ENCODE measurements around the gene AFF3. TPM values are rescaled to one million over a fixed set of nuclear protein-coding genes. Genes with fewer than 3 reads are reported as not detected.
"Not testable (repeated sequence)": the region's sequence is repeated elsewhere in the genome, so short reads cannot be mapped to it uniquely, and the experiment has no call there.

AFF3 gene
- total and polyA plus RNA-seq, 5 donors, result 4.0 to 22.0 (median 17.8) TPM

DNA sequence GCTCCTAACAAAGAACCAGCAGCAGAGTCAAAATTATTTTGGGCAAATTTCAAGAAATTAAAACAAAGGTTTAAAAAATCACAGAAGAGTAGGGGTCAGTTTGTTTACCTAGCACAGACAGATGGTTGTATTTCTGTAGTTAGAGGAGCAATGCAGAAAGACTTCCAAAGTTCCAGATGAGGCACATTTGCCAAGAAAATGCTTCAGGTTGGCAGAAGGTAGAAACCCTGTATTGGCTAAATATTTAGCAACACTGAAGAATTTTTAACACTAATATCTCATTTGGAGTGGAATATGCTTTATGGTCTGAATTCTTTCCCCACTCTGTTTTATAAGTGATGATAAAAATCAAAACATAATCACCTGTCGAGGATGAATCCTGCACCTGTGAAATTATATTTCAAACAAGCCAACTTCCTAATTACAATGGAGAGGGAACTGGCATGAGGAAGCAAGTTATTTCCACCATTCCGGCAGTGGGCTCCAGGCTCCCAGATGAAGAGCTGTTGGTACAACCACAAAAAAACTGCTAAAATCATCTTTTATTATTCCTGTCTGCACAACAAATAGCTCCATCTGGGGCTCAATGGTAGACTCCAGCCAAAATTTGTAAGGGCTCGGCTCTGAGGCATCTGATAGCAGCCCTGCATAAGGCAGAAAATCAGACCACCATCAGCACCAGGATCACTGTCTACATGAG lies 366.0 kb downstream of the AFF3 start:
- Histone ChIP-seq H3K27me3 (ENCODE audit: control insufficient read depth, insufficient read depth) (no peaks in the 10 kb centered on the region), H3K4me3 (ENCODE audit: low read length) (no peak overlapping the region), H3K4me1 (ENCODE audit: control insufficient read depth, insufficient read depth, low read length) (peaks cover 6% of the 10 kb centered on the region), H3K9me3 (ENCODE audit: control insufficient read depth, low read length) (no peaks in the 10 kb centered on the region), H3K27ac (ENCODE audit: low read length) (no peak overlapping the region)
- no peak for ATAC-seq
- intact Hi-C loops (cut with DNase I), result no loop called here
- WGBS, result 66% methylated on average over 3 of the region's 3 CpGs
- DNase-seq, result no peak

DNA sequence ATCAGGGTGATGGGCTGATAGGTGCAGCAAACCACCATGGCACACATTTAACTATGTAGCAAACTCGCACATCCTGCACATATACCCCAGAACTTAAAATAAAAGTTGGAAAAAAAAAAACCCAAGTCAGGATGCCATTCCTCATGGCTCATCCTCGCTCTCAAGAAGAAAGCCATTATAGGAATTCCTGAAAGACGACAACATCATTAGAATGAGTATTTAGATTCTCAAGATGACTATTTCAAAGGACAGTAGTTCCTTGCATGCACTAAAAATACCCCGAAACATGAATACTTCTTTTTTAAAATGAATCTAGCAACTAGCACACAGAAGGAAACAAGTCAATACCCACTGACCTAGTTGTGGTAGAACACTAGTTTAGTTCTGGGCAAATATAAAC lies 366.8 kb downstream of the AFF3 start:
- DNase-seq, result no peak
- Histone ChIP-seq H3K27me3 (ENCODE audit: control insufficient read depth, insufficient read depth) (no peaks in the 10 kb centered on the region), H3K4me3 (ENCODE audit: low read length) (no peak overlapping the region), H3K4me1 (ENCODE audit: control insufficient read depth, insufficient read depth, low read length) (peaks cover 6% of the 10 kb centered on the region), H3K27ac (ENCODE audit: low read length) (no peak overlapping the region), H3K9me3 (ENCODE audit: control insufficient read depth, low read length) (no peaks in the 10 kb centered on the region)
- WGBS, result 72% methylated on average over 4 of the region's 4 CpGs
- intact Hi-C loops (cut with DNase I), result no loop called here
- ATAC-seq, result no peak

DNA sequence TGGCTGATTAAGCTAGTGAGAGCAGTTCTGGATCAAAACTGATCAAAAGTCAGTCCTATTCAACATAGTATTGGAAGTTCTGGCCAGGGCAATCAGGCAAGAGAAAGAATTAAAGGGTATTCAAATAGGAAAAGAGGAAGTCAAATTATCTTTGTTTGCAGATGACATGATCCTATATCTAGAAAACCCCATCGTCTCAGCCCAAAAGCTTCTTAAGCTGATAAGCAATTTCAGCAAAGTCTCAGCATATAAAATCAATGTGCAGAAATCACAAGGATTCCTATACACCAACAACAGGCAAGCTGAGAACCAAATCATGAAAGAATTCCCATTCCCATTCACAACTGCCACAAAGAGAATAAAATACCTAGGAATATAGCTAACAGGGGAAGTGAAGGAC lies 368.7 kb downstream of the AFF3 start:
- DNase-seq; ATAC-seq; H3K9me3 ChIP-seq (ENCODE audit: control insufficient read depth, low read length); intact Hi-C loops (cut with DNase I); H3K4me1 ChIP-seq (ENCODE audit: control insufficient read depth, insufficient read depth, low read length); H3K27ac ChIP-seq (ENCODE audit: low read length); H3K4me3 ChIP-seq (ENCODE audit: low read length); H3K27me3 ChIP-seq (ENCODE audit: control insufficient read depth, insufficient read depth): not testable (repeated sequence)
- 49% methylated on average over 1 of the region's 1 CpG for WGBS

DNA sequence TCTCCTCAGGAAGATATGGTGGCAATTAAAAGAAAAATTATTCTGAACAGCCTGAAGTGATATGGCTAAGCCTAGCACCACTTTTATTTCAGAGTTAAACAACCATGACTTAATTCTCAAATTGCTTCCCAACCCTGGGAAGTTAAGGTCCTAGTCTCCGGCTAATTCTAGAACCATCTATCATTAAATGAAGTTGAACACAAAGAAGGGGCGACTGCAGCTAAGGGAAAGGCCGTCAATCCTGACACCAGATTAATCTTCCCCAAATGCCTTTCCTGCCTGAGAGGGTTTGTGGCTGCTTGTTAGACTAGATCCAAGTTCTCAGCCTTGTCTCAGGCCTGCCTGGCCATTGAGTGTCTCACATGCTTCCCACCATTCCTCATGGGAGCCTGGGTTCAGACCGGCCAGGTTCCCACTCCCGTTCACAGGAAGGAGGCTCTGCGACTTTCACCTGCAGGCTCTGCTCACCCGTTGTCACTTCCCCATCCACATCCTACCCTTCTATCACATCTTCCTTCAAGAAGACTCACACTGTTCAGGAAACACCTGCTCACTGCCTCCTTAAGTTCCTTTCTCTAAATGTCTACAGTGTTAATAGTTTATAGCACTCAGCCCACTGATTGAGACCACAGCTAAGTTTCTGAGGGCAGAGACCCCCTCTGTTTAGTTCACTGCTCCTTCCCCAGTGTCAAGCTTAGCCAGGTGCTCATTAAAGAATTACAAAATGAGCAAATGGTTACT lies 369.6 kb downstream of the AFF3 start:
- H3K27ac ChIP-seq (ENCODE audit: low read length), result no peak overlapping the region
- no peak for DNase-seq
- H3K27me3 ChIP-seq (ENCODE audit: control insufficient read depth, insufficient read depth), result no peaks in the 10 kb centered on the region
- peaks cover 6% of the 10 kb centered on the region for H3K4me1 ChIP-seq (ENCODE audit: control insufficient read depth, insufficient read depth, low read length)
- no peak for ATAC-seq
- H3K9me3 ChIP-seq (ENCODE audit: control insufficient read depth, low read length), result no peaks in the 10 kb centered on the region
- 47% methylated on average over 7 of the region's 7 CpGs for WGBS
- intact Hi-C loops (cut with DNase I), result no loop called here
- no peak overlapping the region for H3K4me3 ChIP-seq (ENCODE audit: low read length)

DNA sequence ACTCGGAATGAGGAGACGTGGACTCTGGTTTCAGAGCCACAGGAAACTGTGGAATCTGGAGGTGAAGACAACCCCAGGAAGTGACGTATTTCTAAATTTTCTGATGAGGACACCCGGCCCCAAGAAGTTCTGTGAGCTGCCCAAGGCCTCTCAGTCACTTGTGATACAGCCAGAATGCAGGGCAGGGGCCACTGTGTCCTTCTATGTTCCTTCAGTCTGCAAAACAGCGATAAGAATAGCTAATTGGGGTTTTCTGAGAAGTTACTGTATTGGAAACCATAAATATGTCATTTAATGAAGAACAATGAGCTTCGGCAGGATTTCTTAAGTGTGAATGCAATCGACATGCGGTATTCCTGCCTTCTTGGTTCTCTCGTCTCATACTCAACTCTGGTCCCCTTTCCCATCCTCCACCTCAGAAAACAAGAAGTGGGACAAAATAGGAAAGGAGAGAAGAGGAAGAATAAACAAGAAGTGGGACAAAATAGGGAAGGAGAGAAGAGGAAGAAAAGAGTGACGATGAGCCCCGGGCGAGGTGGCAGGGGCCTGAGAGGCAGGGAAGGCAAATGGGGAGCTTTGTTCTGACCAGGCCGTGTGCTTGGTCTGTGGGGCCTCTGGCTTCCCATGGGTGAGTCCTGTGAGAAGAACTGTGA lies 370.6 kb downstream of the AFF3 start:
- ATAC-seq, result peak; percentile 66 to 79
- intact Hi-C loops (cut with DNase I), result no loop called here
- H3K27ac ChIP-seq (ENCODE audit: low read length), result peak overlapping the region; percentile 4

DNA sequence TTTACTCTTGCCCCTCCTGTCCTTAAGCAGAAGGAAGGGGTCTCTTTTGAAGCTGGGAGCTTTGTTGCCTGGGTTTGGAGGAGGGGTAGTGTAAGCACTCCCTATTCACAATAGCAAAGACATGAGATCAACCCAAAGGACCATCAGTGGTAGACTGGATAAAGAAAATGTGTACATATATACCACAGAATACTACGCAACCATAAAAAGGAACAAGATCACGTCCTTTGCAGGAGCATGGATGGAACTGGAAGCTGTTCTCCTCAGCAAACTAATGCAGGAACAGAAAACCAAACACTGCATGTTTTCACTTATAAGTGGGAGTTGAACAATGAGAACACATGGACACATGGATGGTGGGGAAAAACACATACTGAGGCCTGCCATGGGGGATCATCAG lies 371.5 kb downstream of the AFF3 start:
- Histone ChIP-seq H3K27me3 (ENCODE audit: control insufficient read depth, insufficient read depth) (no peaks in the 10 kb centered on the region), H3K4me1 (ENCODE audit: control insufficient read depth, insufficient read depth, low read length) (peaks cover 6% of the 10 kb centered on the region), H3K9me3 (ENCODE audit: control insufficient read depth, low read length) (no peaks in the 10 kb centered on the region), H3K4me3 (ENCODE audit: low read length) (no peak overlapping the region), H3K27ac (ENCODE audit: low read length) (no peak overlapping the region)
- DNase-seq (no peak), ATAC-seq (no peak)
- WGBS, result 45% methylated on average over 2 of the region's 2 CpGs
- intact Hi-C loops (cut with DNase I), result no loop called here

More for the DNA sequence above, 370.6 kb downstream of the AFF3 start:
- Histone ChIP-seq H3K27me3 (ENCODE audit: control insufficient read depth, insufficient read depth) (no peaks in the 10 kb centered on the region), H3K9me3 (ENCODE audit: control insufficient read depth, low read length) (no peaks in the 10 kb centered on the region), H3K4me3 (ENCODE audit: low read length) (no peak overlapping the region), H3K4me1 (ENCODE audit: control insufficient read depth, insufficient read depth, low read length) (peaks cover 6% of the 10 kb centered on the region)
- DNase-seq, result peak; percentile 23 to 74 (median 66)
- 74% methylated on average over 13 of the region's 13 CpGs for WGBS

DNA sequence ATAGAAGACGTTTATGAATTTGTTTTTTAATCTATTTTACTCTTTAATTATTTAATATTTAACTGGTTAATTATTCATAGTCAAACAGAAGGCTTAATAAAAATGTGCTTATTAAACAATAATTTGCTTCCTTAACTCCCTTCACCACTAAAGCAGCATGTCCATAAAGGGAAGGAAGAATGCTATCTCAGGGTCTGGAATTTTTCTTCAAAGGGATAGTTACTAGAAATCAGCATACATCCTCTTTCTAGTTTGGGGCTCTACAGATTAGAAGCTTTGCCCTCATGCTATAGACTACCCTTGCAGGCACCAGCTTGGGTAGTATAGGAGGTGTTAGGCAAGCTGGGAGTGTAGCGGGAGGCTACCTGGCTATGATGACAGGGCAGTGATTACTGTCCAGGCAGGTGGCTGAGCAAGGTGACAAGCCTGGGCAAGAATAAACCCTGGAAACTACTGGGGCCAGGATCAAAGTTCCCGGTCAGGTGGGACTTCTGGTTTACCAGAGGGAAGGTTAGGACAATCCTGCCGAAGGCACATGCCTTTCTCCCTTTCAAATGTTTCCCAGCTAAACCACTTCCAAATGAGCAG lies 376.6 kb downstream of the AFF3 start:
- DNase-seq (no peak), ATAC-seq (no peak)
- Histone ChIP-seq H3K4me3 (ENCODE audit: low read length) (no peak overlapping the region), H3K9me3 (ENCODE audit: control insufficient read depth, low read length) (no peaks in the 10 kb centered on the region), H3K4me1 (ENCODE audit: control insufficient read depth, insufficient read depth, low read length) (no peaks in the 10 kb centered on the region), H3K27ac (ENCODE audit: low read length) (no peak overlapping the region), H3K27me3 (ENCODE audit: control insufficient read depth, insufficient read depth) (no peaks in the 10 kb centered on the region)
- WGBS, result 84% methylated on average over 4 of the region's 4 CpGs
- intact Hi-C loops (cut with DNase I), result no loop called here

DNA sequence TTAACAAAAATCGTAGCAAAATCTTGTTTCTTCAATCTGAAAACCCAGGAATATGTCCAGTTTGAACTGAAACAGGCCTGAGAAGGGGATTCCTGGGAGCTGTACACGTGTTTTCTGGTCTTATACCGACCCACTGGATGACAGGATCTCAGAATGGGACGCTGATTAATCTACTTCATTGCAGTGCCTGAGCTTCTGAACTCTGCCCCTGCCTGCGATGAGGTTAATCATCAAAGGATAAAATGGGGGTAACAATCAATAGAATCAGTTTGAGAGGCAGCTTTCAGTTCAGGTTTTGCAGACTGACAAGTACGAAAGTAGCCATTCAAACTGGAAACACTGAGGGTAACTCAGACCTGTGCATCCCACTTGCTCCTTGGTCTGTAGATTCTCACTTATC lies 378.6 kb downstream of the AFF3 start:
- DNase-seq (no peak), ATAC-seq (no peak)

DNA sequence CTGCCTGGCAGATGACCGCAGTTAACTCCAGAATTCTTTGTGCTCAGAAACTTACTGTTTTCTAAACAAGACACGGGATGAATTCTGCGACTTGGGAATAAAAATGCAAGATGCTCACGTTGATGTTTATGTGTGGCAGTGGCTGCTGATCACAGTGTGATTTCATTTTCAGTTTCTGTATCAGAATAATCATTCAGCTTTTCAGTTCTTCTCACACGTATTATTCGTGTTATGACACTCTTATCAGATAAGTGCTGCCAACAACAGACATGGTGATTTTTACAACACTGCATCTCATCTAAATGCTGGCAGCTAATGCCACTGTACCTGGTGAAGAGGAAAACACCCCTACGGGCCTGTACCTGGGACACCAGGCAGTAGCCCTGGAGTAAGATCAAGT lies 379.7 kb downstream of the AFF3 start:
- Histone ChIP-seq H3K27me3 (ENCODE audit: control insufficient read depth, insufficient read depth) (no peaks in the 10 kb centered on the region), H3K4me1 (ENCODE audit: control insufficient read depth, insufficient read depth, low read length) (no peaks in the 10 kb centered on the region), H3K4me3 (ENCODE audit: low read length) (no peak overlapping the region), H3K9me3 (ENCODE audit: control insufficient read depth, low read length) (no peaks in the 10 kb centered on the region), H3K27ac (ENCODE audit: low read length) (no peak overlapping the region)
- no peak for ATAC-seq
- DNase-seq, result no peak
- intact Hi-C loops (cut with DNase I), result no loop called here
- 79% methylated on average over 7 of the region's 7 CpGs for WGBS

More for the DNA sequence above, 378.6 kb downstream of the AFF3 start:
- H3K4me3 ChIP-seq (ENCODE audit: low read length), result no peak overlapping the region
- 81% methylated on average over 6 of the region's 6 CpGs for WGBS
- H3K27ac ChIP-seq (ENCODE audit: low read length), result no peak overlapping the region
- no peaks in the 10 kb centered on the region for H3K27me3 ChIP-seq (ENCODE audit: control insufficient read depth, insufficient read depth)
- no peaks in the 10 kb centered on the region for H3K9me3 ChIP-seq (ENCODE audit: control insufficient read depth, low read length)
- intact Hi-C loops (cut with DNase I), result no loop called here
- no peaks in the 10 kb centered on the region for H3K4me1 ChIP-seq (ENCODE audit: control insufficient read depth, insufficient read depth, low read length)

DNA sequence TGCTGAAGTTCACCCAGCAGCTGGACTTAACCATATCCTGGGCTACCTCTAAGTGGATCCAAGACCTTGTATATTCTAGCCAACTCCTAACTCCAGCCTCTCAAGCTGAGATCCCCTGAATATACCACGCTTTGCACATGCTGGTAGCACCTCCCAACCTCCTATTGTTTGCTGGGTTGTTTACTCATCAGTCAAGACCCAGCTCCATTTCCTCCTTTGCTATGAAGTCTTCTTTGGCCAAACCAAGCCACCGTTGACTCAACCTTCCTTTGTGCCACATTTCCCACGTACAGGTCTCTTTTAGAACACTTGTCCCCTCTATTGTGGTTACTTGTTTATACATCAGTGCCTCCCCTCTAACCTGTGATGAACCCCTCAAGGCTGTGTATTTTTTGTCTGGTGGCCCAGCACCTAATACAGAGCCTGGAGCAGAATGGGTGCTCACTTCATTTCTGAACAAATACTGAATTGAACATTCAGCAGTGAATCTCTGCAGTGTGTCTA lies 384.7 kb downstream of the AFF3 start:
- intact Hi-C loops (cut with DNase I), result no loop called here
- WGBS, result 74% methylated on average over 3 of the region's 3 CpGs
- no peaks in the 10 kb centered on the region for H3K4me1 ChIP-seq (ENCODE audit: control insufficient read depth, insufficient read depth, low read length)

DNA sequence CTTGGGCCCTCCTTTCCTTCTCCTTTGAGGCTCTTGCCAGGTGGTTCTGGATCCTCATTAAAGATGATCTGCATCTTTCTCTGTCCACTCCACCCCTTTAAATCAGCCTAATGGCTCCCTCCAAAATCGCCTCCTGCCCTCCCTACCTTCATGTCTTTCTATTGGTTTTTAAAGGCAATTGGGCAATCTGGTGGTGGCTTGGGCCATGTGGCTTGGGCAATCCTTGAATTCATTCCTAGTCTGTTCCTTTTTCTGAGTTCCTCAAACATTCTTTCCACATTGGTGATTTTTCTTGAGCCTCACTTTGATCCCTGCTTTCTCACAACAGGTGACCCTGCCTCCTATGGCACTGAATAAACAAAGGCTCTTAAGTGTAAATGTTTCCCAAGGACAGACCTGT lies 386.3 kb downstream of the AFF3 start:
- intact Hi-C loops (cut with DNase I), result no loop called here
- no peak overlapping the region for H3K27ac ChIP-seq (ENCODE audit: low read length)
- H3K27me3 ChIP-seq (ENCODE audit: control insufficient read depth, insufficient read depth), result no peaks in the 10 kb centered on the region
- no peak for ATAC-seq
- H3K9me3 ChIP-seq (ENCODE audit: control insufficient read depth, low read length), result no peaks in the 10 kb centered on the region
- H3K4me1 ChIP-seq (ENCODE audit: control insufficient read depth, insufficient read depth, low read length), result no peaks in the 10 kb centered on the region
- no peak overlapping the region for H3K4me3 ChIP-seq (ENCODE audit: low read length)
- 86% methylated on average over 1 of the region's 1 CpG for WGBS
- DNase-seq, result no peak

More for the DNA sequence above, 384.7 kb downstream of the AFF3 start:
- DNase-seq (no peak), ATAC-seq (no peak)
- Histone ChIP-seq H3K4me3 (ENCODE audit: low read length) (no peak overlapping the region), H3K27ac (ENCODE audit: low read length) (no peak overlapping the region), H3K9me3 (ENCODE audit: control insufficient read depth, low read length) (no peaks in the 10 kb centered on the region), H3K27me3 (ENCODE audit: control insufficient read depth, insufficient read depth) (no peaks in the 10 kb centered on the region)

Measured in right cardiac atrium (tissue), 5 donors.